Spinal cord (tissue), 10 donors: ENCODE measurements around the gene AP1M2. TPM values are rescaled to one million over a fixed set of nuclear protein-coding genes. Genes with fewer than 3 reads are reported as not detected.

Source experiments
- DNase-seq, 6 donors: peaks; one replicate each; pipeline versions ENCODE4 v3.0.0 to v3.0.0-alpha.2; 2013 to 2015; ENCODE audit warnings: low spot score in 6 of 6, low read depth in 4 of 6
- H3K27ac ChIP-seq: one replicate; pipeline ENCODE4 v1.5.1; 2013; ENCODE audit warnings: low read depth, low read length, control low read depth
- H3K27me3 ChIP-seq: one replicate; pipeline ENCODE4 v1.6.1; 2013; ENCODE audit warnings: low read length; ENCODE audit not compliant: control insufficient read depth, insufficient read depth
- H3K36me3 ChIP-seq: one replicate; pipeline ENCODE4 v1.6.1; 2013; ENCODE audit warnings: low read length; ENCODE audit not compliant: control insufficient read depth, insufficient read depth
- H3K4me1 ChIP-seq: one replicate; pipeline ENCODE4 v1.6.1; 2013; ENCODE audit warnings: low read length; ENCODE audit not compliant: control insufficient read depth, insufficient read depth
- H3K4me3 ChIP-seq: one replicate; pipeline ENCODE4 v1.5.1; 2013; ENCODE audit warnings: low read depth, low read length, control low read depth
- H3K9me3 ChIP-seq: one replicate; pipeline ENCODE4 v1.6.1; 2013; ENCODE audit warnings: low read length; ENCODE audit not compliant: control insufficient read depth, insufficient read depth
- WGBS: methylation state at CpG from one replicate; pipeline ENCODE4 v1.1.5; 2013; ENCODE audit warnings: missing lambda C conversion rate; ENCODE audit not compliant: insufficient coverage; 5-methylcytosine and 5-hydroxymethylcytosine counted together
- polyA plus RNA-seq, 2 donors: library from polyadenylated mRNA; unstranded; fragments of 120-200 nt; gene quantifications; one replicate each; pipeline ENCODE4 v1.2.1, GENCODE V29; 2013; ENCODE audit not compliant: insufficient read length in 2 of 2
- total RNA-seq, 2 donors: library from RNA; depleted of rRNA in 1 of 2; stranded (reverse); fragments of 120-200 nt in 1 of 2; fragments of >200 nt in 1 of 2; gene quantifications; one replicate each; pipeline versions ENCODE4 v1.2.3 to v1.2.4, GENCODE V29; 2013 to 2014
- donor health status: healthy.

The AP1M2 gene
- total and polyA plus RNA-seq, 4 donors = 0.30 to 1.2 (median 0.97) TPM

DNA sequence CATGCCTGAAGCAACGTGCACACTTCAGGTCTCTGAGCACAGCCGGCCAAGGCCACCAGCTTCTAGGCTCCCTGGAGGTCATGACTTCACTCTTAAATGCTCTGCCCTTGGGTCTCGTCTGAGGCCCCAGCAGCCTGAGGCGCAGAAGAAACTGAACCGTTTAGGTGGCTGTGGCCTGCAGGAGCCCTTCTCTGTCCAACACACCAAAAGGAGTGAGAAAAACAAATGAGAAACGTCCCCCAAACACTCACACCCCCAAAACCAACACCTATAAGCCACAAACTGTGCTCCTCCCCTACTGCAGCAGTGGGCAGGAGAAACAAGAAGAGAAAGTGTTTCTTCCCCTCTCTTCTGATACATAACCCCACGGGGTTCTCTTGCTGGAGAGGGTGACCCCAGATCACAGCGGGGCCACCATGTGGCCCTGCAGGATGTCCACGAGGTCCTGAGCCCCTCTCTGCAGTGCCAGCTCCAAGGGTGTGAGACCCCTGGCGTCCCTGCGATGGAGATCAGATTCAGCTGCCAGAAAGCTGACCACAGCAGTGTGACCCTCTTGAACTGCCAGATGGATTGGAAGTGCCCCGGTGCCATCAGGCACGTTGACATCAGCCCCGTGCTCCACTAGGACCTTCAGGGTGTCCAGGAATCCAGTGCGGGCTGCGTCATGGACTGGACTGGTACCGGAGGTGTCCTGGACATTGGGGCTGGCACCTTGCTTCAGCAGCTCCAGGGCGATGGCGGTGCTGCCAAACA lies 20.3 kb downstream of the AP1M2 start:
- Histone ChIP-seq H3K4me3 (peak overlapping the region; percentile 83), H3K27ac (peak overlapping the region; percentile 86), H3K27me3 (no peaks in the 10 kb centered on the region), H3K9me3 (no peaks in the 10 kb centered on the region), H3K36me3 (peaks cover 12% of the 10 kb centered on the region), H3K4me1 (peaks cover 40% of the 10 kb centered on the region)
- DNase-seq = no peak
- WGBS = 73% methylated on average over 18 of the region's 19 CpGs

GRCh38 chr19:10566408-10566657 lies 20.8 kb downstream of the AP1M2 start:
- Histone ChIP-seq H3K9me3 (no peaks in the 10 kb centered on the region), H3K4me3 (peak overlapping the region; percentile 83), H3K27ac (peak overlapping the region; percentile 86), H3K36me3 (peaks cover 16% of the 10 kb centered on the region), H3K27me3 (no peaks in the 10 kb centered on the region), H3K4me1 (peaks cover 40% of the 10 kb centered on the region)
- no peak for DNase-seq
- WGBS = 29% methylated on average over 2 of the region's 4 CpGs

DNA sequence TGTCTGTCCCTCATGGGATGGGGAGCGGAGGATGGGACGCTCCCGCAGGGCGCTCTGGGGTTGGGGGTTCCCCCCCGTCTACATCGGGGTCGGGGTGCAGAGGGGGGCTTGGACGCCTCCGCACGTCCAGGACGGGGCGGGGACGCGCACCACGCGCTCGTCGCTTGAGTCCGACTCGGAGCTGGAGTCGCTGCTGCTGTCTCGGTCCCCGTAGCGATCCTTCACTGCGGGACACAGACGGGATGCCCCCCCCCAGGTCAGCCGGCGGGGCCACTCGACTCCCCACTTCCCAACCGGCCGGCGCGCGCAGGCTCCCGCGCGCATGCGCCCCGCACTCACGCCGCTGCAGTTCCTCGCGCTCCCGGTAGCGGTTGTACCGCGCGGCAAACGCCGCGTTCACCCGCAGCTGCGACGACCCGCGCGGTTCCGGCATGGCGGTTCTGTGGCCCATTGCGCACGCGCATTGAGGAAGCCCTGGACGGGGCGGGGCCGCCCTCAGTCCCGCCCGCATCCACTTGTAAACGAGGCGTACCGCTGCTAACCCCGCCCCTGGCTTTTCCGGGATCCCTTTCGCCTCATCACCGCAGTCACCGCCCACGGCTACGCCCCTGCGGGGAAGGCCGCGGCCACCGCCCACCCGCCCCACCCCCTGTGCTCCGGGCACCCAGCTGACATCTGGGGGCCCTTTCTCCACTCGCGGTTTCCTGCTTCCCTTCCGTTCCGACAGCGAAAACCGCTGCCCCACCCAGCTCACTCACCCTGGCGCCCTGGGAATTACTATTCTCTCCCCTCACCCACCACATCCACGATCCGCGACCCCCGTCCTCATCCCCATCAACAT lies 21.3 kb downstream of the AP1M2 start, which contains the start of gene KRI1:
Gene KRI1, minus strand, starts transcription at position 444 of the 841 bp plus-strand sequence. Its CDS starts 11 bp downstream, at position 433.
- WGBS = under 1% methylated on average over 90 of the region's 94 CpGs
- peak in 5 of 6 donors; percentile 89 to 99 (median 93) for DNase-seq
- Histone ChIP-seq H3K27ac (peak within 1 kb of the TSS; percentile 86), H3K4me3 (peak within 1 kb of the TSS; percentile 83), H3K4me1 (peaks cover 40% of the 10 kb centered on the region), H3K36me3 (peaks cover 22% of the 10 kb centered on the region), H3K27me3 (no peaks in the 10 kb centered on the region), H3K9me3 (no peaks in the 10 kb centered on the region)

DNA sequence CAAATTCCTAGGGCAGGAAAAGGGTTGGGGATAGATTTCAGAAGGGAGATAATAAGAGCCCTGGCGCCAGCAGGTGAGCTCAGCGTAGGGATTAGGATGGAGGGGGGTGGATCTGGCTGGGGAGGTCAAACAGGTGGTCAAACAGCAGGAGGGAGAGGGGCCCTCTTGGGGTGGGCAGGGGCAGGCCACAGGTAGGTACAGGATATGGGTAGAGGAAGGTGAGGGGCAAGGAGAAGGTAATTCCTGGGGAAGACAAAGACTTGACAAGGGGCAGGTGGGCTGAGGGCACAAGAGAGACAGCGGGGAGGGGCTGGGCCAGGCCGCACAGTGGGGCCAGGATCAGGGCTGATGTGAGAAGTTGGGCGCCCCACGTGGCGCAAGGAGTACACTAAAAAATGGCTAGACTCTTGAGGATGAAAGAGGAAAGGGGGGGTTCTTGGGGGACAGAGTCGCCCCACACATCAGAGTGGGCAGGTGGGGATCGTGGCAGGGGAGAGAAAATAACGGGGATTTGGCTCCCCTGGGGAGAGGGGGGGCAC lies 22.0 kb downstream of the AP1M2 start:
- WGBS = 6% methylated on average over 10 of the region's 10 CpGs
- peak in 2 of 6 donors; percentile 61 to 63 for DNase-seq
- Histone ChIP-seq H3K9me3 (no peaks in the 10 kb centered on the region), H3K27ac (peak overlapping the region; percentile 86), H3K4me1 (peaks cover 40% of the 10 kb centered on the region), H3K36me3 (peaks cover 29% of the 10 kb centered on the region), H3K27me3 (no peaks in the 10 kb centered on the region), H3K4me3 (peak overlapping the region; percentile 83)

DNA sequence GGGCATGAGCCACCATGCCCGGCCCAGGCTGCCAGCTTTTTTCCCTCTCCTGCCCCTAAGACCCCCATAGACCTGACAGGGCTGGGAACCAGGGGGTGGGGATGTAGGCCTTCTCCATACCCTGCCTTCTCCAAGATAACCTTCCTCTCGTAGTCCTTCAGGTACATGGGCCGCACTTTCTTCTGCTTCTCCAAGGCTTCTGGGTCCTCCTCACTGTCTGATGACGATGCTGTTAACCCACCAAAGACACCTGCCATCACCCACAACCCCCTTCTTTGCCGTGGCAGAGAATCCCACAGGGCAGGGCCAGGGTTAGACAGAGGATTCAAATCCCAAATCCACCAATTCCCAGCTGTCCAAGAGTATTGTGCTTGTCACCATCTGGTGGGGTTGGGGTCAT lies 24.5 kb downstream of the AP1M2 start:
- Histone ChIP-seq H3K36me3 (peaks cover 53% of the 10 kb centered on the region), H3K4me3 (no peak overlapping the region), H3K4me1 (peaks cover 24% of the 10 kb centered on the region), H3K27ac (no peak overlapping the region), H3K27me3 (no peaks in the 10 kb centered on the region), H3K9me3 (no peaks in the 10 kb centered on the region)
- 97% methylated on average over 3 of the region's 5 CpGs for WGBS
- DNase-seq = no peak

DNA sequence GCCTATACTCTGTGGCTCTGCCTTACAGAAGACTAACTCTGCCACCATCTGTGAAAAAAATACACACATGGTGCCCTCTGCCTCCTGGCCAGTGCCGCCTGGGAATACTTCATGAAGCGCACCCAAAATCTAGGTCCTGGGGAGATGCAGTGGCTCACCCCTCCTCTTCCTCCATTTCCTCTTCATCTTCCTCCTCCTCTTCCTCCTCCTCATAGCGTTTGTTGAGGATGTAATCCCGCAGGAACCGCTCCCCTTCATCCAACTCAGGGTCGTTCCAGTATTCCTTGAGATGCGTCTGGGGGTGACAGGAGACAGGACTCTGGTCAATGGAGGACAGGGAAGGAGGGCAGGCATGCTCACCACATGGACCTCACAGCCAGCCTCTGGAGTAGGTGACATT lies 27.0 kb downstream of the AP1M2 start:
- no peak overlapping the region for H3K4me3 ChIP-seq
- H3K27ac ChIP-seq = no peak overlapping the region
- 100% methylated on average over 3 of the region's 7 CpGs for WGBS
- no peaks in the 10 kb centered on the region for H3K9me3 ChIP-seq
- H3K27me3 ChIP-seq = no peaks in the 10 kb centered on the region
- H3K36me3 ChIP-seq = peaks cover 65% of the 10 kb centered on the region
- peaks cover 4% of the 10 kb centered on the region for H3K4me1 ChIP-seq
- no peak for DNase-seq

DNA sequence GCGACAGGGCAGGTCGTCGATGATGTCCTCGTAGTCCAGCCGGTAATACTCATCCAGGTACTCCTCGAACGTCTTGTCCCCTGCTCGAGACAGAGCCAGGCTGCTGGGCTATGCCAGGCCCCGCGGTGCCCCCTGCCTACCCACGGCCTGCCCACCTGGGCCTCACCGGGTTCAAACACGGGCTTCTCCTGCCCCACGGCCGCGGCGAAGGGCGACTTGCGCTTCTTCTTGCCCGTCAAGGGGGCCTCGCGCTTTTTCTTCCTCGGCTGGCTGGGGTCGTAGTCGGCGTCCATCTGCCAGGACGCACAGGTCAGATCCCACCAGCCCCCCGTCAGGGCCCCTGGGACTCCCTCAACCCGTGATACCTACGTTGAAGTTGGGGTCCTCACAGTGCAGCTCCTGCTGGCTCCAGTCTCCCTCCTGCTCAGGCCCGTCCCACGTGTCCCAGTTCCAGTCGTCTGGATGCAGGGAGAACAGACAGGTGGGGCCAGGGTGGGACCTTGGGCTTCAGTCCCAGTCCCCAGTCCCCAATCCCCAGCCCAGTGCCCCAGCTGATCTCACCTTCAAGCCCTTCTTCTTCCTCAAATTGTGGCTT lies 29.4 kb downstream of the AP1M2 start:
- H3K9me3 ChIP-seq = no peaks in the 10 kb centered on the region
- WGBS = 94% methylated on average over 33 of the region's 33 CpGs
- no peak overlapping the region for H3K27ac ChIP-seq
- H3K27me3 ChIP-seq = no peaks in the 10 kb centered on the region
- no peak overlapping the region for H3K4me3 ChIP-seq
- no peaks in the 10 kb centered on the region for H3K4me1 ChIP-seq
- no peak for DNase-seq
- peaks cover 89% of the 10 kb centered on the region for H3K36me3 ChIP-seq

DNA sequence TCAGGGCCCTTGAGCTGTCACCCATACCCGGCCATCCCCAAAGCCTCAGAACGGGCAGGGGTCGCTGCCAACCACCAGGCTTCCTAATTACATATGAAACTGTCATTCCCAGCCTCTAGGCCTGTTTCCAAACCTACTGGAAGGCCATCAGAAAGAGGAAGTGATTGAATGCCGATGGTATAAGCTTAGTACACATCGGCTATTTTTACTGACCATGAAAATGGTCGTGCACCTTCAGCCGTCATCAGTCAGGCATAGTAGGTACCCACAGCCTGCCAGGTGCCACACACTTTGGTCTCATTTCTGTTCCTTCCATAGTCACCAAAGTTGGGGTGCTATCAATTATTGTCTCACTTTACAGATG lies 31.5 kb downstream of the AP1M2 start:
- no peak overlapping the region for H3K27ac ChIP-seq
- no peak for DNase-seq
- no peaks in the 10 kb centered on the region for H3K27me3 ChIP-seq
- no peaks in the 10 kb centered on the region for H3K9me3 ChIP-seq
- no peaks in the 10 kb centered on the region for H3K4me1 ChIP-seq
- WGBS = 72% methylated on average over 4 of the region's 7 CpGs
- H3K4me3 ChIP-seq = no peak overlapping the region
- peaks cover 96% of the 10 kb centered on the region for H3K36me3 ChIP-seq

DNA sequence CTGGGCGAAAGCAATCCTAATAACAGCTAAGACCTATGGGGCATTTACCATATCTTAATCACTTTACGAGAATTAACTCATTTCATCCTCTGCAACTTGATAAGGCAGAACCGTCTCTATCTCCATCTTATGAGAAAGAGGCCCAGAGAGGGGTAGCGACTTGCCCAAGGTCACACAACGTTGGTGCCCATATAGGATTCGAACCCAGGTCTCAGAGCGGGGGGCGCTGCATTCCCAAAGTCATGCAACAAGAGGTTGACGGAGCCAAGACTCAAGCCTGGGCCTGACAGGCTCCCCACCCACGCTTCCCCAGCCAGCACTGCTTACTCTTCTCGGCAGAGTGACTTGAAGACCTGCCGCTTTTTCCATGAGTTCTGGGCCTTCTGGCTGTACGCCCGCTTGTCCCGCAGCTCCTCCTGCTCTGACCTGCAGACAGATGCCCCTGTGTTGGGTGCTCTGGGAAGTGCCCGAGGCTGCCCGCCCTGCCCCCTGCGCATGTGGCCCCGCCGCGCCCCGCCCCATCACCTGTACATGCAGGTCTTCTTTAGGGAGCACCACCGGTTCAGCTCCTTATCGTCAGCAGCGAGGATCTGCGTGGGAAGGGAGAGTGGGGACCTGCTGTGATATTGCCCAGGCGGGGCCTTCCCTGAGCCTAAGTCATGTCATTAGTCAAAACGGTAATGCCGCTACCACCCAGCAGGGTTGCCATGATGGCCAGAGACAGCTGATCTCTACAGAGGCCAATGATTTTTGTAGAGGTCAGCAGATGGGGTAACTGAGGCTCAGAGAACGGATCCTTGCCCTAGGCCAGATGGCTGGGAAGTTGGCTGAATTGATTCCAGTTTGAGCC lies 32.1 kb downstream of the AP1M2 start:
- no peak overlapping the region for H3K4me3 ChIP-seq
- no peaks in the 10 kb centered on the region for H3K27me3 ChIP-seq
- H3K4me1 ChIP-seq = no peaks in the 10 kb centered on the region
- H3K9me3 ChIP-seq = no peaks in the 10 kb centered on the region
- H3K27ac ChIP-seq = no peak overlapping the region
- no peak for DNase-seq
- H3K36me3 ChIP-seq = peaks cover 96% of the 10 kb centered on the region
- 83% methylated on average over 25 of the region's 30 CpGs for WGBS
